SK-N-SH (cell line): ENCODE results near the gene TAF1B. TPM values are rescaled to one million over a fixed set of nuclear protein-coding genes. Genes with fewer than 3 reads are reported as not detected.

Source experiments
- CTCF ChIA-PET: fragments of 300-600, 350-600 bp; formaldehyde crosslinking; extraction: SDS; loops from one replicate; lab custom pipeline; 2021; lab: Yijun Ruan, JAX
- POLR2A ChIA-PET: fragments of 350-600 bp; sonication (Branson Sonifier 250); formaldehyde crosslinking; extraction: SDS; loops from one replicate; lab custom pipeline; 2020; ENCODE audit warnings: antibody characterized with exemption, inconsistent platforms; lab: Yijun Ruan, JAX
- DNase-seq: peaks from one replicate; pipeline ENCODE4 v3.0.0; 2012
- H2AFZ ChIP-seq: fragments of 200-600 bp; sonication (generic); 2 replicates; pipeline ENCODE4 v1.8.1; 2016; ENCODE audit warnings: antibody characterized with exemption, mild to moderate bottlenecking, low read depth
- H3F3A ChIP-seq: fragments of 200-600 bp; sonication (generic); replicated peaks from 2 replicates; pipeline ENCODE3; 2016; ENCODE audit warnings: antibody characterized with exemption, mild to moderate bottlenecking; ENCODE audit not compliant: insufficient read depth
- H3K27ac ChIP-seq, 2 experiments: fragments of 200-500 bp in 1 of 2; fragments of 200-600 bp in 1 of 2; sonication (Bioruptor generic) in 1 of 2; sonication (generic), shearing (Covaris generic) in 1 of 2; 2 replicates each; pipeline versions ENCODE4 v1.5.1 to v1.6.1; 2014 to 2016; ENCODE audit warnings: low read depth in 2 of 2, inconsistent platforms in 1 of 2, low read length in 1 of 2, mild to moderate bottlenecking in 1 of 2, mixed read lengths in 1 of 2
- H3K27me3 ChIP-seq: fragments of 200-600 bp; sonication (generic), shearing (Covaris generic); 2 replicates; pipeline ENCODE4 v1.6.1; 2016; ENCODE audit warnings: mixed run types; ENCODE audit not compliant: insufficient read depth
- H3K36me3 ChIP-seq, 2 experiments: fragments of 200-500 bp in 1 of 2; fragments of 200-600 bp in 1 of 2; sonication (Bioruptor generic) in 1 of 2; sonication (generic) in 1 of 2; replicated peaks in 1 of 2; 2 replicates each; pipeline versions ENCODE3 to v1.5.1; 2014 to 2016; ENCODE audit warnings: low read length in 1 of 2, mild to moderate bottlenecking in 1 of 2; ENCODE audit not compliant: insufficient read depth in 2 of 2, control insufficient read depth in 1 of 2
- H3K4me1 ChIP-seq, 2 experiments: fragments of 200-500 bp in 1 of 2; fragments of 200-600 bp in 1 of 2; sonication (Bioruptor generic) in 1 of 2; sonication (generic), shearing (Covaris generic) in 1 of 2; 2 replicates each; pipeline versions ENCODE4 v1.5.1 to v1.6.1; 2014 to 2016; ENCODE audit warnings: low read depth in 1 of 2, low read length in 1 of 2, mixed run types in 1 of 2; ENCODE audit not compliant: insufficient read depth in 2 of 2, control insufficient read depth in 1 of 2
- H3K4me2 ChIP-seq: fragments of 200-600 bp; sonication (generic), shearing (Covaris generic); 2 replicates; pipeline ENCODE4 v1.6.1; 2017; ENCODE audit warnings: mixed run types
- H3K4me3 ChIP-seq, 2 experiments: fragments of 200-500 bp in 1 of 2; fragments of 200-600 bp in 1 of 2; sonication (Bioruptor generic) in 1 of 2; sonication (generic), shearing (Covaris generic) in 1 of 2; 2 replicates each; pipeline versions ENCODE4 v1.5.1 to v1.8.1; 2014 to 2016; ENCODE audit warnings: low read depth in 2 of 2, inconsistent platforms in 1 of 2, low read length in 1 of 2, mild to moderate bottlenecking in 1 of 2, mixed read lengths in 1 of 2, moderate library complexity in 1 of 2
- H3K79me2 ChIP-seq: fragments of 200-600 bp; sonication (generic); 2 replicates; pipeline ENCODE4 v1.8.1; 2017; ENCODE audit warnings: mild to moderate bottlenecking; ENCODE audit not compliant: insufficient read depth
- H3K9ac ChIP-seq: fragments of 200-600 bp; sonication (generic); 2 replicates; pipeline ENCODE4 v1.6.1; 2017; ENCODE audit warnings: mixed run types
- H3K9me2 ChIP-seq: fragments of 200-600 bp; sonication (generic); 2 replicates; pipeline ENCODE4 v1.6.1; 2017; ENCODE audit warnings: mixed run types
- H3K9me3 ChIP-seq: fragments of 200-600 bp; sonication (generic); 2 replicates; pipeline ENCODE4 v1.6.1; 2017; ENCODE audit warnings: mixed run types, mild to moderate bottlenecking, moderate library complexity
- H4K20me1 ChIP-seq: fragments of 200-600 bp; sonication (generic); 2 replicates; pipeline ENCODE4 v1.6.1; 2017; ENCODE audit warnings: mild to moderate bottlenecking, mixed run types; ENCODE audit not compliant: insufficient read depth
- CTCF ChIP-seq: fragments of 200-600 bp; sonication (generic); IDR thresholded peaks from 2 replicates; pipeline ENCODE4 v1.6.1; 2017; ENCODE audit warnings: antibody characterized with exemption, mild to moderate bottlenecking, moderate library complexity
- EZH2phosphoT487 ChIP-seq: fragments of 200-600 bp; sonication (generic); IDR thresholded peaks from 2 replicates; pipeline ENCODE4 v1.6.1; 2017; ENCODE audit warnings: low read depth, mixed run types, mild to moderate bottlenecking, antibody characterized with exemption, moderate library complexity, borderline replicate concordance
- FOSL2 ChIP-seq: IDR thresholded peaks from 2 replicates; pipeline ENCODE4 v1.4.0; 2012; ENCODE audit warnings: low read depth, mild to moderate bottlenecking, moderate library complexity, borderline replicate concordance
- FOXJ3 ChIP-seq: sonication (generic); formaldehyde crosslinking; IDR thresholded peaks from 2 replicates; pipeline ENCODE4 v1.5.1; 2020; ENCODE audit warnings: mild to moderate bottlenecking, missing genetic modification reagents
- FOXM1 ChIP-seq: IDR thresholded peaks from 2 replicates; pipeline ENCODE4 v1.4.0; 2012; ENCODE audit warnings: low read depth, mild to moderate bottlenecking
- GATA2 ChIP-seq: sonication (generic); formaldehyde crosslinking; IDR thresholded peaks from 2 replicates; pipeline ENCODE4 v1.5.0; 2020; ENCODE audit warnings: mild to moderate bottlenecking, missing genetic modification reagents
- MAX ChIP-seq: IDR thresholded peaks from 2 replicates; pipeline ENCODE4 v1.4.0; 2012; ENCODE audit warnings: low read depth
- MEF2A ChIP-seq: IDR thresholded peaks from 2 replicates; pipeline ENCODE4 v1.4.0; 2012; ENCODE audit warnings: low read depth, borderline replicate concordance
- MXI1 ChIP-seq: IDR thresholded peaks from 2 replicates; pipeline ENCODE4 v1.6.1; 2012; ENCODE audit warnings: mild to moderate bottlenecking, low read depth, low read length, improper control_type of control experiment
- RCOR1 ChIP-seq: fragments of 150-350 bp; IDR thresholded peaks from 2 replicates; pipeline ENCODE4 v1.6.1; 2017; ENCODE audit warnings: antibody characterized with exemption, low read length
- REST ChIP-seq: IDR thresholded peaks from 2 replicates; pipeline ENCODE4 v1.6.1; 2012; ENCODE audit warnings: mild to moderate bottlenecking, low read depth, low read length, moderate library complexity
- RXRA ChIP-seq: IDR thresholded peaks from 2 replicates; pipeline ENCODE4 v1.4.0; 2012; ENCODE audit warnings: low read depth, mild to moderate bottlenecking, borderline replicate concordance
- SIN3A ChIP-seq: IDR thresholded peaks from 2 replicates; pipeline ENCODE4 v1.6.1; 2012; ENCODE audit warnings: low read depth, mild to moderate bottlenecking, low read length, moderate library complexity, borderline replicate concordance
- TAF1 ChIP-seq: IDR thresholded peaks from 2 replicates; pipeline ENCODE4 v1.6.1; 2012; ENCODE audit warnings: low read depth, mild to moderate bottlenecking, low read length, moderate library complexity, borderline replicate concordance
- YY1 ChIP-seq: IDR thresholded peaks from 2 replicates; pipeline ENCODE4 v1.4.0; 2012; ENCODE audit warnings: low read depth, mild to moderate bottlenecking
- WGBS: methylation state at CpG from one replicate; pipeline ENCODE4 v1.1.6; 2017; ENCODE audit warnings: low lambda C conversion rate; 5-methylcytosine and 5-hydroxymethylcytosine counted together
- polyA plus RNA-seq, 3 experiments: library from polyadenylated mRNA; depleted of rRNA; stranded (reverse); fragments of >200 nt; gene quantifications; 2 replicates each; pipeline ENCODE4 v1.2.3, GENCODE V29; 2012
- TF ChIP-seq, protein P1 (sequence below): fragments of 150-350 bp; IDR thresholded peaks from 2 replicates; pipeline ENCODE4 v1.6.1; 2016; ENCODE audit warnings: mild to moderate bottlenecking, low read depth, low read length
- TF ChIP-seq, protein P2 (sequence below): fragments of 150-350 bp; IDR thresholded peaks from 2 replicates; pipeline ENCODE4 v1.6.1; 2017; ENCODE audit warnings: antibody characterized with exemption, low read length, low read depth, borderline replicate concordance

Gene TAF1B
- polyA plus RNA-seq, 1 of the 3 experiments (the other 2 are of a cell fraction) = 7.8 TPM

GRCh38 chr2:9873337-9873736 is 30.1 kb downstream of the TAF1B start:
- ChIA-PET POLR2A (no interaction called here), CTCF (interaction anchor here (0.6 to 1.2 kb wide), 3 partner anchors 11 to 199 kb away, joined by 3 read pairs; no protein-coding TSS in a partner anchor)
- Histone ChIP-seq H3K9ac (no peak overlapping the region), H3K9me3 (no peaks in the 10 kb centered on the region), H2AFZ (no peak overlapping the region), H3F3A (no peaks in the 10 kb centered on the region), H3K4me2 (no peak overlapping the region), H3K9me2 (no peaks in the 10 kb centered on the region), H3K27me3 (no peaks in the 10 kb centered on the region), H3K4me3 (no peak overlapping the region), H4K20me1 (no peaks in the 10 kb centered on the region), H3K79me2 (no peaks in the 10 kb centered on the region; the same call in 1 of the 2 replicates), H3K4me1 (no peaks in the 10 kb centered on the region), H3K27ac (no peak overlapping the region), H3K36me3 (peaks cover 70 to 82% of the 10 kb centered on the region in 2 experiments)
- TF ChIP-seq TAF1 = no peak
- TF ChIP-seq, protein P1, sequence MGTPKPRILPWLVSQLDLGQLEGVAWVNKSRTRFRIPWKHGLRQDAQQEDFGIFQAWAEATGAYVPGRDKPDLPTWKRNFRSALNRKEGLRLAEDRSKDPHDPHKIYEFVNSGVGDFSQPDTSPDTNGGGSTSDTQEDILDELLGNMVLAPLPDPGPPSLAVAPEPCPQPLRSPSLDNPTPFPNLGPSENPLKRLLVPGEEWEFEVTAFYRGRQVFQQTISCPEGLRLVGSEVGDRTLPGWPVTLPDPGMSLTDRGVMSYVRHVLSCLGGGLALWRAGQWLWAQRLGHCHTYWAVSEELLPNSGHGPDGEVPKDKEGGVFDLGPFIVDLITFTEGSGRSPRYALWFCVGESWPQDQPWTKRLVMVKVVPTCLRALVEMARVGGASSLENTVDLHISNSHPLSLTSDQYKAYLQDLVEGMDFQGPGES = no peak
- TF ChIP-seq FOXJ3 (CRISPR knock-in tag) = no peak
- no peak for TF ChIP-seq MXI1
- TF ChIP-seq GATA2 = no peak
- TF ChIP-seq SIN3A = no peak
- TF ChIP-seq RXRA = no peak
- no peak for TF ChIP-seq MEF2A
- no peak for TF ChIP-seq EZH2phosphoT487
- TF ChIP-seq, protein P2, sequence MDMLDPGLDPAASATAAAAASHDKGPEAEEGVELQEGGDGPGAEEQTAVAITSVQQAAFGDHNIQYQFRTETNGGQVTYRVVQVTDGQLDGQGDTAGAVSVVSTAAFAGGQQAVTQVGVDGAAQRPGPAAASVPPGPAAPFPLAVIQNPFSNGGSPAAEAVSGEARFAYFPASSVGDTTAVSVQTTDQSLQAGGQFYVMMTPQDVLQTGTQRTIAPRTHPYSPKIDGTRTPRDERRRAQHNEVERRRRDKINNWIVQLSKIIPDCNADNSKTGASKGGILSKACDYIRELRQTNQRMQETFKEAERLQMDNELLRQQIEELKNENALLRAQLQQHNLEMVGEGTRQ = no peak
- no peak for TF ChIP-seq FOSL2
- no peak for TF ChIP-seq CTCF
- TF ChIP-seq REST = no peak
- TF ChIP-seq MAX = no peak
- no peak for TF ChIP-seq YY1
- no peak for TF ChIP-seq FOXM1
- no peak for TF ChIP-seq RCOR1
- no peak for DNase-seq
- WGBS = 95% methylated on average over 1 of the region's 1 CpG
